ENCODE measurements around the gene CARS2. TPM values are rescaled to one million over a fixed set of nuclear protein-coding genes. Genes with fewer than 3 reads are reported as not detected.

CARS2 gene
- total RNA-seq, 4 donors from 2014 or later = 40.0 to 398 (median 65.2) TPM

DNA sequence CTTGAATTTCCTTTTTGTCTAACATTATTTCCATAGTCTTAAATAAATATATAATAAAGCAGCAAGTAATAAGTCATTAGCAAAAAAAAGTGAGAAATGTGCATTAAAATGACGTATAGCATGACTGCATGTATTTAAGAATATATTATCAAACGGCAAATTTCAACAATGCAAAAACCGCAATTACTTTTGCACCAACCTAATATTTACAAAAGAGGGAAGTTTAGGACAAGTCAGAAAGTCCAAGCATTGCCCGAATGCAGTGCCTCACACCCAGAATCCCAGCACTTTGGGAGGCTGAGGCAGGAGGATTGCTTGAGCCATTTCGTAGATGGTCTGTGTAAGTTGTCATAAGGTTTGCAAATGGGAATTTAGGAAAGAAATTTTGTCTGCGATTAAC lies 100.8 kb downstream of the CARS2 start:
- TF ChIP-seq, protein P1, sequence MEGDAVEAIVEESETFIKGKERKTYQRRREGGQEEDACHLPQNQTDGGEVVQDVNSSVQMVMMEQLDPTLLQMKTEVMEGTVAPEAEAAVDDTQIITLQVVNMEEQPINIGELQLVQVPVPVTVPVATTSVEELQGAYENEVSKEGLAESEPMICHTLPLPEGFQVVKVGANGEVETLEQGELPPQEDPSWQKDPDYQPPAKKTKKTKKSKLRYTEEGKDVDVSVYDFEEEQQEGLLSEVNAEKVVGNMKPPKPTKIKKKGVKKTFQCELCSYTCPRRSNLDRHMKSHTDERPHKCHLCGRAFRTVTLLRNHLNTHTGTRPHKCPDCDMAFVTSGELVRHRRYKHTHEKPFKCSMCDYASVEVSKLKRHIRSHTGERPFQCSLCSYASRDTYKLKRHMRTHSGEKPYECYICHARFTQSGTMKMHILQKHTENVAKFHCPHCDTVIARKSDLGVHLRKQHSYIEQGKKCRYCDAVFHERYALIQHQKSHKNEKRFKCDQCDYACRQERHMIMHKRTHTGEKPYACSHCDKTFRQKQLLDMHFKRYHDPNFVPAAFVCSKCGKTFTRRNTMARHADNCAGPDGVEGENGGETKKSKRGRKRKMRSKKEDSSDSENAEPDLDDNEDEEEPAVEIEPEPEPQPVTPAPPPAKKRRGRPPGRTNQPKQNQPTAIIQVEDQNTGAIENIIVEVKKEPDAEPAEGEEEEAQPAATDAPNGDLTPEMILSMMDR (IDR thresholded peaks at IDR 0.05) = no peak
- ATAC-seq (ENCODE audit: low FRiP score) = no peak
- no peak for DNase-seq (ENCODE audit: low spot score)

DNA sequence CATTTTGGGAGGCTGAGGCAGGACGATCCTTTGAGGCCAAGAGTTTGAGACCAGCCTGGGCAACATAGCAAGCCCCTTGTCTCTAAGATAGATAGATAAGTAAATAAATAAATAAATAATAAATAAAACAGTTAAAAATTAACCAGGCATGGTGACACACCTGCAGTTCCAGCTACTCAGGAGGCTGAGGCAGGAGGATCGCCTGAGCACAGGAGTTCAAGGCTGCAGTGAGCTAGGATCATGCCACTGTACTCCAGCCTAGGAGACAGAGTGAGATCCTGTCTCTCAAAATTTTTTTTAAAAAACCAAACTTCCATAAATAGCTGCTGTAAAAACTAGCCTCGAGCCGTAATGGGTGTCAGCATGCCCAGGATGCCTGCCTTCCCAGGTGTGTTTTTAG lies 104.9 kb downstream of the CARS2 start:
- ATAC-seq (ENCODE audit: low FRiP score) (no peak), DNase-seq (ENCODE audit: low spot score) (no peak)
- TF ChIP-seq, protein P1 (IDR thresholded peaks at IDR 0.05) = no peak

DNA sequence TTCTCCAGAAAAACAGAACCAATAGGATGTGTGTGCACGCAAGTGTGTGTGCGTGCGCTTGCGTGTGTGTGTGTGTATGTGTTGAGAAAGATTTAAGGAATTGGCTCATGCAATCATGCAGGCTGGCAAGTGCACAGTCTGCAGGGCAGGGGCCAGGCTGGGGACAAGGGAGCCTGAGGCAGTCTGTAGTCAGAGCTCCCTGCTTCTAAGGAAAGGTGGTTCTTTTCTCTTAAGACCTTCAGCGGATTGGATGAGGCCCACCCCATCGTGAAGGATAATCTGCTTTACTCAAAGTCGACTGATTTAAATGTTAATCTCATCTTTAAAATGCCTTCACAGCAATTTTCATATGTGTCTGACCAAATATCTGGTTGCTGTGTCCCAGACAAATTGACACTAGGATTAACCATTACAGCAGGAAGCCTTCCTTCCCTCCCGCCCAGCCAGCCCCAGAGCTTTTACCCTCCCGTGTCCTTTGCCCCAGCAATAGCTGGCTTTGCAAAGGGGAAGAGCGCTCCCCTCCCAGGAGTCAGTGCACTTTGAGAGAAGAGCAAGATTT lies 105.6 kb downstream of the CARS2 start:
- DNase-seq (ENCODE audit: low spot score) (no peak), ATAC-seq (ENCODE audit: low FRiP score) (no peak)
- TF ChIP-seq, protein P1 (IDR thresholded peaks at IDR 0.05) = no peak

DNA sequence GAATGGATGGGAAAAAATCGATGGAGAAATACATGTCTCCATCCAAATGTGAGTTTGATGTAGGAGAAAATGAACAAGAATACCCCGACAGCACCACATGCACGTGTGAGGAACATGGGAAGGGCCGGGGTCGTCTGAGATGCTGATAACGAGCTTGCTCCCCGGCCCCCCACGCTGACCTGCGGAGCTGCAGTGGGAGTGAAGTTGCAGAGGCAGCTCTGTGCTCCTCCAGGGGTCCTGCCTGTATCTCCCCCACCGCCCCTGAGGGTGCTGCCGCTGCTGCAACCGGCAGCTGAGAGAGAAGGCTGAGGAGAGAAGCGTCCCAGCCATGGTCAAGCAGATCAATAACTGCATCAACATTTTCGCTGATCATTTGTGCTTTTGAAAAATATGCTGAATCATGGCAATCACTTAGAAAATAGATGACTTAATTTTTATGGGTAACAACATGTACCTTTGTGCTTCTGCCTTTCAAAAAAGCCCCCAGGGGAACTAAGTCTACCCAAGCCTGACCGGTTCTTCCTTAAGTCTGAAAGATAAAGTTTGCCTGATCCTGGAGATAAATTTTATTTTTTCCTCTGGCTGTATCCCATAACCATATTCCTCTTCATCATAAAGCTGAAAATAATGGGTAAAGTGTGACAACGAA lies 108.8 kb downstream of the CARS2 start:
- no peak for DNase-seq (ENCODE audit: low spot score)
- TF ChIP-seq, protein P1 (IDR thresholded peaks at IDR 0.05) = no peak
- no peak for ATAC-seq (ENCODE audit: low FRiP score)

DNA sequence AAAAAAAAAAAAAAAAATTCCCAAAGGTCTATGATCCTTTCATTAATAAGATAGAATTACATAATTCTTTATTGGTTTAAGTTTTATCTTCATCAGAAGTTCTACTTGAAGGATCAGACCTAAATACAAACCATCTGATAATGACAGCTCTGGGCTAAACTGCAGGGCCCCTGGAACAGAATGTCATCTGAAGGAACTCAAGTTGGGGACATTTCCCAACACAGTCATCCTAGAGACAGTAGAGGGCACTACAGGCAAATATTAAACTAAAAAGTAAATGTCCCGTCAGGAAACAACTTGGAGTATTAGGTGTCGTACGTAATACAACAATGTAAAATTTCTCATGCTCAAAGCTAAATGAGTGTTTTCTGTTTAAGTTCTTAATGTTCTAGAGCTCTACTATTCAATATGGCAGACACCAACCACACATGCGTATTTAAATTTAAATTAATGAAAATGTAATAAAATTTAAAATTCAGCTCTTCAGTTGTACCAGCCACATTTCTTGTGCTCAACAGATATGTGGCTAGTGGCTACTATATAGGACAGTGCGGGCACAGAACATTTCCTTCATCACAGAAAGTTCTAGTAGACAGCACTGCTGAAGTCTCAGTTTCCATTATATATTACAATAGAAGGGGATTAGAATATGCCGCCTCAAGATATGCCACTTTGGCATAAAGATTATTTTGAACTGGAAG lies 112.3 kb downstream of the CARS2 start:
- DNase-seq (ENCODE audit: low spot score) (no peak), ATAC-seq (ENCODE audit: low FRiP score) (no peak)
- TF ChIP-seq, protein P1 (IDR thresholded peaks at IDR 0.05) = no peak

DNA sequence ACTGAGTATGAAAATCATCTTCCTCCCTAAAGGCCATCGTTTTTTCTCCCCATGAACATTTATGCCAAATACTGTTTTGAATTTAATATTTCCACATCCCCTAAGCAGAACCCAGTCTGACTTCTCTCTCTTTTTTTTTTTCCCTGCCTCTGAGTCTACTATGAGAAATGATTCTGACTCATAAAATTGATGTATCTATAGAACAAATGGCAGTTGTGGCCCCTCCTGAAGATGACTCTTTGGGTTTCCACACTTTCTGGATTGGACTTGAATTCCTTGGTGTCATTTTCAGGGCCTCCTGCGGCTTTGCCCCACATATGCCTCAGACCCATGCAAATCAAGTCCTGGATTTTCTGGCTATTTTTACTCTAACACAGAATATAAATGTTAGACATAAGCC lies 113.3 kb downstream of the CARS2 start:
- DNase-seq (ENCODE audit: low spot score) = no peak
- ATAC-seq (ENCODE audit: low FRiP score) = no peak
- TF ChIP-seq, protein P1 (IDR thresholded peaks at IDR 0.05) = no peak

Other genes starting within 250 kb of the CARS2 start
- 10 to 100 TPM; 34.7 to 67.9 (median 49.4) TPM for gene RAB20, start 144.4 kb downstream of the CARS2 start, total RNA-seq
- 10 to 100 TPM; 20.4 to 25.8 (median 24.2) TPM for gene NAXD, start 90.6 kb downstream of the CARS2 start, total RNA-seq
- gene ING1, start 7.6 kb upstream of the CARS2 start, total RNA-seq = 10 to 100 TPM; 14.9 to 56.6 (median 20.8) TPM
- 100 to 1,000 TPM in 3 of 4 donors, 10 to 100 TPM in 1; 87.8 to 182 (median 145) TPM for gene ANKRD10, start 209.0 kb upstream of the CARS2 start, total RNA-seq